Measurements from ENCODE around the gene ZNF669.

The ZNF669 gene

GRCh38 chr1:247060771-247061170 is 43.4 kb downstream of the ZNF669 start:
- no peak for DNase-seq

GRCh38 chr1:247056071-247056470 is 48.1 kb downstream of the ZNF669 start:
- no peak for DNase-seq

DNA sequence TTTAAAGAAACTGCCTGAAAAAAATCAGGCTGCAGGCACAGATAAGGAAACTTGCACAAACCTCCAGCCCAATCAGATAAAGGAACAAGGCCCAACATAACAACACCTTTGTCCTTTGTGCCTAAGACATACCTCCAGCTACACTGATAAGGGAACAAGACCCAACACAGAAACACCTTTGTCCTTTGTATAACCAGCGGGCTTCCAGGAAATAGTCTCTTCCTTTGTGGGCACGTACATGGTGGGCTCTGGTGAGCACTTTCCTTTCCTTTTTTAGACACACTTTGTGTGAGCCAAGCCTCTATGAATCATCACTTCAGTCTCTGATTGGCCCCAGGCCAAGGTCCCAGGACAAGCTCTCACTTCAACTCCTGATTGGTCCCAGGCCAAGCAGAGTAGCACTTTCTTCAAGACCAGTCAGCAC is 49.2 kb downstream of the ZNF669 start:
- no peak for DNase-seq
